GM21447 (cell line): ENCODE measurements around the gene IFNLR1.

ENCODE experiments used
- ATAC-seq: cut with Tn5 transposase; IDR thresholded peaks from one replicate; pipeline ENCODE4 v1.9.1; 2021; ENCODE audit not compliant: unreplicated experiment

Gene IFNLR1

GRCh38 chr1:24206083-24206464 is 19.0 kb upstream of the IFNLR1 start:
- no peak for ATAC-seq

- ATAC-seq = no peak
Observed at GRCh38 chr1:24205345-24206082, 18.4 kb upstream of the IFNLR1 start.

- no peak for ATAC-seq
Observed at GRCh38 chr1:24204116-24204515, 17.0 kb upstream of the IFNLR1 start.

- no peak for ATAC-seq
Observed at GRCh38 chr1:24203404-24203803, 16.3 kb upstream of the IFNLR1 start.

GRCh38 chr1:24202987-24203386 is 15.9 kb upstream of the IFNLR1 start:
- no peak for ATAC-seq

GRCh38 chr1:24202556-24202955 is 15.5 kb upstream of the IFNLR1 start:
- no peak for ATAC-seq

GRCh38 chr1:24201941-24202440 is 14.9 kb upstream of the IFNLR1 start:
- ATAC-seq = no peak

- ATAC-seq = no peak
Observed at GRCh38 chr1:24199291-24199900, 12.3 kb upstream of the IFNLR1 start.

GRCh38 chr1:24198766-24199165 is 11.7 kb upstream of the IFNLR1 start:
- ATAC-seq = no peak

GRCh38 chr1:24195874-24196273 is 8.8 kb upstream of the IFNLR1 start:
- no peak for ATAC-seq

GRCh38 chr1:24195136-24195535 is 8.0 kb upstream of the IFNLR1 start:
- no peak for ATAC-seq

- no peak for ATAC-seq
Observed at GRCh38 chr1:24193046-24193445, 6.0 kb upstream of the IFNLR1 start.

- no peak for ATAC-seq
Observed at GRCh38 chr1:24191860-24192259, 4.8 kb upstream of the IFNLR1 start.

GRCh38 chr1:24190983-24191461 is 3.9 kb upstream of the IFNLR1 start:
- peak; percentile 58 for ATAC-seq

GRCh38 chr1:24189528-24189927 is 2.4 kb upstream of the IFNLR1 start:
- ATAC-seq = no peak

- ATAC-seq = no peak
Observed at GRCh38 chr1:24186711-24186992, 437 bp downstream of the IFNLR1 start.

- ATAC-seq = no peak
Observed at GRCh38 chr1:24186031-24186710, 918 bp downstream of the IFNLR1 start.

- ATAC-seq = no peak
Observed at GRCh38 chr1:24185076-24185475, 2.0 kb downstream of the IFNLR1 start.

GRCh38 chr1:24182061-24182460 is 5.0 kb downstream of the IFNLR1 start:
- ATAC-seq = no peak

- ATAC-seq = no peak
Observed at GRCh38 chr1:24181619-24182018, 5.5 kb downstream of the IFNLR1 start.

GRCh38 chr1:24180676-24181075 is 6.4 kb downstream of the IFNLR1 start:
- no peak for ATAC-seq

- ATAC-seq = no peak
Observed at GRCh38 chr1:24179251-24179840, 7.7 kb downstream of the IFNLR1 start.
